CD4-positive, CD25-positive, alpha-beta regulatory T cell (primary cell): ENCODE measurements around the gene GUCY1A2. TPM values are rescaled to one million over a fixed set of nuclear protein-coding genes. Genes with fewer than 3 reads are reported as not detected.

Experiments used
- ATAC-seq, 2 donors: fragments of 150-1000 bp; cut with Tn5 transposase; one replicate each; pipeline ENCODE4 v1.10.0; 2021; ENCODE audit warnings: low read depth in 2 of 2, moderate number of reproducible peaks in 2 of 2, moderate library complexity in 1 of 2
- DNase-seq, 3 donors: peaks; one replicate each; pipeline versions ENCODE4 v3.0.0 to v3.0.0-alpha.2; 2012 to 2022; ENCODE audit warnings: mixed read lengths in 1 of 3
- H3K27ac ChIP-seq: one replicate; pipeline ENCODE4 v1.7.0; 2013; ENCODE audit warnings: mild to moderate bottlenecking, low read length; ENCODE audit not compliant: insufficient read depth, poor library complexity, severe bottlenecking
- H3K27me3 ChIP-seq: one replicate; pipeline ENCODE4 v1.7.0; 2013; ENCODE audit warnings: low read length; ENCODE audit not compliant: control insufficient read depth, insufficient read depth
- H3K36me3 ChIP-seq: one replicate; pipeline ENCODE4 v1.7.0; 2013; ENCODE audit warnings: mild to moderate bottlenecking, low read length, moderate library complexity; ENCODE audit not compliant: control insufficient read depth, insufficient read depth
- H3K4me1 ChIP-seq: 2 replicates; pipeline ENCODE4 v1.7.0; 2013; ENCODE audit warnings: mild to moderate bottlenecking, low read length; ENCODE audit not compliant: insufficient read depth, control insufficient read depth, poor library complexity, severe bottlenecking
- H3K4me3 ChIP-seq: one replicate; pipeline ENCODE4 v1.7.0; 2013; ENCODE audit warnings: low read depth, mild to moderate bottlenecking, low read length, moderate library complexity
- H3K9me3 ChIP-seq, 2 experiments: 1 replicate in 1 of 2; 2 replicates in 1 of 2; pipeline ENCODE4 v1.7.0; 2013; ENCODE audit warnings: low read length in 2 of 2, mild to moderate bottlenecking in 1 of 2, moderate library complexity in 1 of 2; ENCODE audit not compliant: control insufficient read depth in 2 of 2
- H3K27ac Mint-ChIP-seq, 3 donors: one replicate each; pipeline ENCODE4 v1.8.0; 2020 to 2022; ENCODE audit warnings: mild to moderate bottlenecking in 3 of 3, mixed read lengths in 3 of 3, moderate library complexity in 2 of 3
- H3K27me3 Mint-ChIP-seq: one replicate; pipeline ENCODE4 v1.8.0; 2022; ENCODE audit warnings: mild to moderate bottlenecking, mixed read lengths
- H3K36me3 Mint-ChIP-seq: one replicate; pipeline ENCODE4 v1.8.0; 2020; ENCODE audit warnings: mixed read lengths
- H3K4me1 Mint-ChIP-seq, 4 donors: one replicate each; pipeline ENCODE4 v1.8.0; 2020 to 2022; ENCODE audit warnings: mixed read lengths in 4 of 4, mild to moderate bottlenecking in 1 of 4
- H3K4me3 Mint-ChIP-seq, 4 donors: one replicate each; pipeline ENCODE4 v1.8.0; 2020 to 2022; ENCODE audit warnings: mild to moderate bottlenecking in 4 of 4, mixed read lengths in 4 of 4, moderate library complexity in 3 of 4
- H3K9me3 Mint-ChIP-seq, 7 donors: one replicate each; pipeline ENCODE4 v1.8.0; 2020 to 2022; ENCODE audit warnings: mixed read lengths in 7 of 7, mild to moderate bottlenecking in 3 of 7, moderate library complexity in 2 of 7
- polyA plus RNA-seq, 4 donors: library from polyadenylated mRNA; unstranded; fragments of 300-500 nt; fragmentation: Illumina TruSeq; gene quantifications; one replicate each; pipeline ENCODE4 v1.2.3, GENCODE V29; 2021
- total RNA-seq: library from RNA; stranded (reverse); gene quantifications from one replicate; pipeline ENCODE4 v1.2.3, GENCODE V29; 2022

Gene GUCY1A2
- total and polyA plus RNA-seq, 5 donors from 2014 or later: not detected

- ATAC-seq (no peak), DNase-seq (no peak)
- Histone ChIP-seq H3K9me3 (no peaks in the 10 kb centered on the region), H3K4me1 (no peaks in the 10 kb centered on the region), H3K27ac (no peak overlapping the region), H3K36me3 (no peaks in the 10 kb centered on the region), H3K27me3 (no peaks in the 10 kb centered on the region), H3K4me3 (no peak overlapping the region)
- H3K27ac Mint-ChIP-seq: no peak overlapping the region
- peaks cover 0 to 10% (median 4%) of the 10 kb centered on the region in 7 donors for H3K9me3 Mint-ChIP-seq
- no peaks in the 10 kb centered on the region for H3K27me3 Mint-ChIP-seq
- no peaks in the 10 kb centered on the region for H3K4me1 Mint-ChIP-seq
- no peak overlapping the region for H3K4me3 Mint-ChIP-seq
- H3K36me3 Mint-ChIP-seq: no peaks in the 10 kb centered on the region
Observed at GRCh38 chr11:106937111-106937510, 81.2 kb downstream of the GUCY1A2 start.

- Histone ChIP-seq H3K27ac (no peak overlapping the region), H3K9me3 (no peaks in the 10 kb centered on the region), H3K4me3 (no peak overlapping the region), H3K4me1 (no peaks in the 10 kb centered on the region), H3K36me3 (no peaks in the 10 kb centered on the region), H3K27me3 (no peaks in the 10 kb centered on the region)
- Mint-ChIP-seq H3K4me3 (no peak overlapping the region), H3K4me1 (no peaks in the 10 kb centered on the region), H3K27ac (no peak overlapping the region), H3K9me3 (peaks cover 0 to 12% (median 1%) of the 10 kb centered on the region in 7 donors), H3K27me3 (no peaks in the 10 kb centered on the region), H3K36me3 (no peaks in the 10 kb centered on the region)
- DNase-seq: no peak
- no peak for ATAC-seq
Observed at GRCh38 chr11:106925245-106925644, 93.0 kb downstream of the GUCY1A2 start.

- DNase-seq (no peak), ATAC-seq (no peak)
- Mint-ChIP-seq H3K36me3 (no peaks in the 10 kb centered on the region), H3K4me1 (no peaks in the 10 kb centered on the region), H3K27me3 (no peaks in the 10 kb centered on the region), H3K4me3 (no peak overlapping the region), H3K9me3 (peaks cover 0 to 20% (median 3%) of the 10 kb centered on the region in 7 donors), H3K27ac (no peak overlapping the region)
- Histone ChIP-seq H3K36me3 (no peaks in the 10 kb centered on the region), H3K27ac (no peak overlapping the region), H3K9me3 (no peaks in the 10 kb centered on the region), H3K4me3 (no peak overlapping the region), H3K27me3 (no peaks in the 10 kb centered on the region), H3K4me1 (no peaks in the 10 kb centered on the region)
Observed at GRCh38 chr11:106920899-106921509, 97.3 kb downstream of the GUCY1A2 start.

DNA sequence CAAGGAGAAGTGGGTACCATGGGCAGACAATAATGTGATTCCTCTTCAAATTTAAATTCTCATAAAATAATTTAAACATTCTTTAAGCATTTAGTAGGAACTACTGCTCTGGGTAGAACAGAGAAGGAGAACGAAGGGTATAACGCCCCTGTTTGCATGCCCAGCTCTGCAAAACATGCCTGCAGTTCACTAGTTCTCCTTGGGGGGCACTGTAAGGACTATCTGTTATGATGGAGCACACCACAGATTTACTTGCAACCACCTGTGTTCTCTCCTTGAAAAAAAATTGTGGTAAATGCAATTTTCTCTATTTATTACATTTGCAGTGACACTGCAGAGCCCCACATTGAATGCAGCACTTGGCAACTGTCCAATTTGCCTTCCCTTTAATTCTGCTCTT, 100.3 kb downstream of the GUCY1A2 start:
- Mint-ChIP-seq H3K4me3 (no peak overlapping the region), H3K36me3 (no peaks in the 10 kb centered on the region)

GRCh38 chr11:106914409-106914808, 103.9 kb downstream of the GUCY1A2 start:
- H3K4me1 Mint-ChIP-seq: no peaks in the 10 kb centered on the region
- H3K27ac Mint-ChIP-seq: no peak overlapping the region
- Histone ChIP-seq H3K9me3 (no peaks in the 10 kb centered on the region), H3K4me3 (no peak overlapping the region), H3K27ac (no peak overlapping the region), H3K27me3 (no peaks in the 10 kb centered on the region), H3K4me1 (no peaks in the 10 kb centered on the region), H3K36me3 (no peaks in the 10 kb centered on the region)
- H3K27me3 Mint-ChIP-seq: no peaks in the 10 kb centered on the region
- DNase-seq (no peak), ATAC-seq (no peak)
- no peaks in the 10 kb centered on the region for H3K36me3 Mint-ChIP-seq
- peaks cover 1 to 12% (median 3%) of the 10 kb centered on the region in 7 donors for H3K9me3 Mint-ChIP-seq
- H3K4me3 Mint-ChIP-seq: no peak overlapping the region

More for the DNA sequence above, 100.3 kb downstream of the GUCY1A2 start:
- H3K4me1 ChIP-seq: no peaks in the 10 kb centered on the region
- DNase-seq (no peak), ATAC-seq (no peak)
- H3K27ac ChIP-seq: no peak overlapping the region
- H3K27ac Mint-ChIP-seq: no peak overlapping the region
- H3K27me3 ChIP-seq: no peaks in the 10 kb centered on the region
- H3K4me3 ChIP-seq: no peak overlapping the region
- H3K4me1 Mint-ChIP-seq: no peaks in the 10 kb centered on the region
- no peaks in the 10 kb centered on the region for H3K9me3 ChIP-seq
- H3K36me3 ChIP-seq: no peaks in the 10 kb centered on the region
- H3K9me3 Mint-ChIP-seq: peaks cover 0 to 11% (median 2%) of the 10 kb centered on the region in 7 donors
- no peaks in the 10 kb centered on the region for H3K27me3 Mint-ChIP-seq

- Mint-ChIP-seq H3K36me3 (no peaks in the 10 kb centered on the region), H3K9me3 (peaks cover 0 to 6% (median 3%) of the 10 kb centered on the region in 7 donors), H3K27ac (no peak overlapping the region), H3K4me3 (no peak overlapping the region), H3K4me1 (no peaks in the 10 kb centered on the region), H3K27me3 (no peaks in the 10 kb centered on the region)
- H3K27me3 ChIP-seq: no peaks in the 10 kb centered on the region
- no peaks in the 10 kb centered on the region for H3K4me1 ChIP-seq
- H3K36me3 ChIP-seq: no peaks in the 10 kb centered on the region
- H3K27ac ChIP-seq: no peak overlapping the region
- DNase-seq (no peak), ATAC-seq (no peak)
- H3K4me3 ChIP-seq: no peak overlapping the region
- no peaks in the 10 kb centered on the region for H3K9me3 ChIP-seq
Observed at GRCh38 chr11:106913141-106913540, 105.1 kb downstream of the GUCY1A2 start.

DNA sequence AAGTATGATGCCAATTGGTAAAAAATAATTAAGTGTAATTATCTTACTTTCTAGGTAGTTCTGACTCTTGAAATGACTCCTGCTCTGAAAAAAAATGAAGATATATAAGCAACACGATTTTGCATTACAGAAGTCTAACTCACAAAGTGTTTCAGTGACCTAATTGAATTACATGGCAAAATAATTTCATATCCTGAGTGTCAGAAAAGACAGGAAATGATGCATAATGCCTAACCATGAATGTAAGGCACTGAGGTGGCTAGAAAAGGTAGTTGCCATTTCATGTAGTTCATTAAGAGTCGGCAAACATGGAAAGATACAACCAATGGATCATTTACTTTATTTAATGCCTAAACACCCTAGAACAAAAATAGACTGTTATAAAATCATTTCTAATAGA, 113.5 kb downstream of the GUCY1A2 start:
- no peaks in the 10 kb centered on the region for H3K4me1 ChIP-seq
- Mint-ChIP-seq H3K27ac (no peak overlapping the region), H3K9me3 (peaks cover 0 to 16% (median 2%) of the 10 kb centered on the region in 7 donors), H3K4me3 (no peak overlapping the region), H3K4me1 (no peaks in the 10 kb centered on the region), H3K36me3 (no peaks in the 10 kb centered on the region), H3K27me3 (no peaks in the 10 kb centered on the region)
- no peak for DNase-seq
- no peaks in the 10 kb centered on the region for H3K27me3 ChIP-seq
- no peaks in the 10 kb centered on the region for H3K36me3 ChIP-seq
- H3K4me3 ChIP-seq: no peak overlapping the region
- no peak overlapping the region for H3K27ac ChIP-seq
- no peak for ATAC-seq
- H3K9me3 ChIP-seq: no peaks in the 10 kb centered on the region

- H3K36me3 Mint-ChIP-seq: no peaks in the 10 kb centered on the region
- ATAC-seq (no peak), DNase-seq (no peak)
- no peaks in the 10 kb centered on the region for H3K4me1 ChIP-seq
- no peak overlapping the region for H3K4me3 Mint-ChIP-seq
- no peaks in the 10 kb centered on the region for H3K27me3 Mint-ChIP-seq
- H3K36me3 ChIP-seq: no peaks in the 10 kb centered on the region
- no peaks in the 10 kb centered on the region for H3K4me1 Mint-ChIP-seq
- no peak overlapping the region for H3K27ac ChIP-seq
- no peaks in the 10 kb centered on the region for H3K9me3 ChIP-seq
- H3K27ac Mint-ChIP-seq: no peak overlapping the region
- peaks cover 4 to 14% (median 5%) of the 10 kb centered on the region in 7 donors for H3K9me3 Mint-ChIP-seq
- H3K27me3 ChIP-seq: no peaks in the 10 kb centered on the region
- H3K4me3 ChIP-seq: no peak overlapping the region
Observed at GRCh38 chr11:106889718-106890117, 128.6 kb downstream of the GUCY1A2 start.
